NCI-H82 (cell line): ENCODE measurements around the gene LIF.
"Not testable (repeated sequence)": the region's sequence is repeated elsewhere in the genome, so short reads cannot be mapped to it uniquely, and the experiment has no call there.

Source experiments
- DNase-seq: peaks from one replicate; lab custom pipeline; 2025; lab: John Stamatoyannopoulos, UW

Gene LIF

GRCh38 chr22:30224161-30224857 lies 22.2 kb downstream of the LIF start:
- no peak for DNase-seq

DNA sequence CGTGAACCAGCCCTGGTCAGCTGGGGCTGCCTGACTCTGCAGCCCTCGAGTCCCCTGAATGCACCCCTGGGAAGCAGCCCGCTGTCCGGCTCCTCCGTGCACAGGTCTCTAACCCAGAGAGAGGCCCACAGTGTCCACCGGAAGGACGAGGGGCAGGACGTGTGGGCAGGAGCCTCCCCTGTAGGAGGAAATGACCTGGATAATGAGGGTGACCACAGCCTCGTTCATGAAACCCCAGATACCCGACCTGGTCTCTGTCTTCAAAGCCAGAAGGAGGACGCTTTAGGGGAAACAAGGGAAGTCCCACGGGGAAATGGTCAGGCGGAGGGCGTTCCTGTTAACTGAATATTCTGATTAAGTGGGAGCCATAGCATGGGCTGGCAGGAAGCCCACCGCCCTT lies 23.3 kb downstream of the LIF start:
- no peak for DNase-seq

- DNase-seq: no peak
Observed at GRCh38 chr22:30222321-30222720, 24.2 kb downstream of the LIF start.

GRCh38 chr22:30221121-30221992 lies 25.2 kb downstream of the LIF start:
- no peak for DNase-seq

DNA sequence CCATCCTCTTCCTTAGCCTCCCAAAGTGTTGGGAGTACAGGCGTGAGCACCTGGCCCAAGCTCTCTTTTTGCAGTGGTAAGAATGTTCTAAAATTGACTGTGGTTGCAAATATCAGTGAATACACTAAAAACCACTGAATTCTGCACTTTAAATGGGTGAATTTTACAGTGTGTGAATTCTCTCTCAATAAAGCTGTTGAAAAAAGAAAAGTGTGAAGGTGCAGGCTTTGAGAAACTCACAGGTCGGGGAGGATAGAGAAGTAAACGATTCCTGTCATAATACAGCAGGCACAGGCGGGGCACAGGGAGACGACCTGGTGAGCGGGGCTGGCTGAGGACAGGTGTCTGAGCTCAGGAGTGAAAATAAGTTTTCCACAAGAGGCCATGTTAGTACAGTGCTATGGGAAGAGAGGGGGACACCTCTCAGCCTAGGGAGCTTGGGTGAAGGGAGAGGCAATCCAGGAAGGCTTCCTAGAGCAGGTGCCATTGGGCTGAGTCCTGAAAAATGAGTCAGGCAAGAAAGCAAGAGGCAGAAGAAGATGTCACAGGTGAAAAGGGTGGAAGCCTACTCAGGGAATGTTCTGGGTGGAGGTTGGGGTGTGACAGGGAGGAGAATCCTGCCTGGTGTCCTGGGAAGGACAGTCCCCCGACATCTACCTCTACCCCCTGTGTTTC lies 26.1 kb downstream of the LIF start:
- DNase-seq: no peak

GRCh38 chr22:30219668-30220278 lies 26.8 kb downstream of the LIF start:
- DNase-seq: no peak

- DNase-seq: peak; percentile 34
Observed at GRCh38 chr22:30219049-30219654, 27.4 kb downstream of the LIF start.

- no peak for DNase-seq
Observed at GRCh38 chr22:30217698-30218560, 28.6 kb downstream of the LIF start.

- DNase-seq: no peak
Observed at GRCh38 chr22:30216710-30217109, 29.8 kb downstream of the LIF start.

- DNase-seq: not testable (repeated sequence)
Observed at GRCh38 chr22:30216272-30216671, 30.3 kb downstream of the LIF start.

GRCh38 chr22:30214703-30215407 lies 31.7 kb downstream of the LIF start:
- DNase-seq: peak; percentile 8

GRCh38 chr22:30212996-30213441 lies 33.5 kb downstream of the LIF start:
- DNase-seq: no peak

- no peak for DNase-seq
Observed at GRCh38 chr22:30212363-30212995, 34.1 kb downstream of the LIF start.

DNA sequence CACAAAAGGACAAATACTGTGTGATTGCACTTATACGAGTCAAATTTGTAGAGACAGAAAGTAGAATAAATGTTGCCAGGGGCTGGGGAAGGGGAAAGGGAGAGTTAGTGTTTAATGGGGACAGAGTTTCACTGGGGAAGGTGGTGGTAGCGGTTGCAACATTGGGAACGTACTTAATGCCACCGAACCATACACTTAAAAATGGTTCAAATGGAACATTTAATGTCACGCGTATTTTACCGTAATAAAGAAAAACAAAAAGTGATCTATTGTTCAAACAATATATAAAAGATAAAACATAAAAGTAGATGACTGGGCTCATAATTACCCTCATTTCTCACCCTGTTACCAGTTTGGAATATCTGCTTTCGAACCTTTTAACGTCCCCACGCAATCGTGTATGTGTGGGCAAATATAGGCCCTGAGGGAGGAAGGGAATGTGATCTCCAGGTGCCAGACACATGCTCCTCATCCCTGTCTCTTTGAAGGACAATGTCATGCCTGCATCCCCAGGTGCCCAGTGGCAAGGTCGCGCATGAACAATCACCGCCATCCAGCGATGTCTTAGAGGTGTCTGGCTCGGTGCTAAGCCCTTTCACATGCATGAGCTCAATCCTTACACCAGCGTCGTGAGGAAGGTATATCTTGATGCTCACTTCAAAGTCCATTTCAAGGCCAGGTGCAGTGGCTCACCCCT lies 35.3 kb downstream of the LIF start:
- DNase-seq: no peak

- DNase-seq: no peak
Observed at GRCh38 chr22:30210235-30210909, 36.2 kb downstream of the LIF start.

DNA sequence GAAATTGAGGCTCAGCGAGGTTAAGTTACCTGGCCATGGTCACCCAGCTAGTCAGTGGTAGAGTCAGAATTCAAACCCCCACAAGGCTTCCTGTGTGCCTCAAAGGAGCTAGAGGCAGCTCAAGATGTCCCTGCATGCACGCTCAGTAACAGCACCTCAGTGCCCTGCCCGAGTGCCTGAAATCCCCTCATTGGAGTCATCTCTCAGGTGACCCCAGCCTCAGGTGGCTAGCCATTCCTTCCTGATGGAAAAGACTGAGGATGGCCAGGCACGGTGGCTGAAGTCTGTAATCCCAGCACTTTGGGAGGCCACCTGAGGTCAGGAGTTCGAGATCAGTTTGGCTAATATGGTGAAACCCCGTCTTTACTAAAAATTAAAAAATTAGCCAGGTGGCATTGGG lies 36.9 kb downstream of the LIF start:
- DNase-seq: no peak

- DNase-seq: peak; percentile 43
Observed at GRCh38 chr22:30208631-30209603, 37.6 kb downstream of the LIF start.
